ENCODE measurements around the gene MOSPD2.

The MOSPD2 gene

DNA sequence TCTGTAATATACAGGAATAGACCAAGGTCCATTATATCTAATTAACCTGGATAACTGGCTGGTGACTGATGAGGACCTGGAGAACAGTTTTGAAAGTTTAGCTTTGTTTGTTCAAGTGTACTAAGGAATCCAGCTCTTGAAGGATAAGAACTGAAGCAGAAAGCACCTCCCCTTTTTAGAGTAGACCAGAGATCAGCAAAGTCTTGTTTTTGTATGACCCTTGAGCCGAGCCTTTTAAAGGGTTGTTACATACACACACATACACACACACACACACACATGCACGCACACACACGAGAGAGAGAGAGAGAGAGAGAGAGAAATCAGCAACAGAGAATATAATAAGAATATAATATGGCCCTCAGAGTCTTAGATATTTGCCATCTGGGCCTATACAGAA lies 13.0 kb downstream of the MOSPD2 start:
- TF ChIP-seq, protein P1, sequence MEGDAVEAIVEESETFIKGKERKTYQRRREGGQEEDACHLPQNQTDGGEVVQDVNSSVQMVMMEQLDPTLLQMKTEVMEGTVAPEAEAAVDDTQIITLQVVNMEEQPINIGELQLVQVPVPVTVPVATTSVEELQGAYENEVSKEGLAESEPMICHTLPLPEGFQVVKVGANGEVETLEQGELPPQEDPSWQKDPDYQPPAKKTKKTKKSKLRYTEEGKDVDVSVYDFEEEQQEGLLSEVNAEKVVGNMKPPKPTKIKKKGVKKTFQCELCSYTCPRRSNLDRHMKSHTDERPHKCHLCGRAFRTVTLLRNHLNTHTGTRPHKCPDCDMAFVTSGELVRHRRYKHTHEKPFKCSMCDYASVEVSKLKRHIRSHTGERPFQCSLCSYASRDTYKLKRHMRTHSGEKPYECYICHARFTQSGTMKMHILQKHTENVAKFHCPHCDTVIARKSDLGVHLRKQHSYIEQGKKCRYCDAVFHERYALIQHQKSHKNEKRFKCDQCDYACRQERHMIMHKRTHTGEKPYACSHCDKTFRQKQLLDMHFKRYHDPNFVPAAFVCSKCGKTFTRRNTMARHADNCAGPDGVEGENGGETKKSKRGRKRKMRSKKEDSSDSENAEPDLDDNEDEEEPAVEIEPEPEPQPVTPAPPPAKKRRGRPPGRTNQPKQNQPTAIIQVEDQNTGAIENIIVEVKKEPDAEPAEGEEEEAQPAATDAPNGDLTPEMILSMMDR (IDR thresholded peaks at IDR 0.05), result no peak
- no peaks in the 10 kb centered on the region for H3K36me3 ChIP-seq
- no peaks in the 10 kb centered on the region for H3K4me1 ChIP-seq (ENCODE audit: control insufficient read depth in 1 of 2, insufficient read depth in 1 of 2, low read depth in 1 of 2, low read length in 1 of 2)
- H3K4me3 ChIP-seq (ENCODE audit: low read depth in 1 of 2, low read length in 1 of 2), result no peak overlapping the region
- H3K27me3 ChIP-seq, result no peaks in the 10 kb centered on the region
- no peaks in the 10 kb centered on the region for H3K9me3 ChIP-seq
- peak overlapping the region; percentile 29 for H3K27ac ChIP-seq

DNA sequence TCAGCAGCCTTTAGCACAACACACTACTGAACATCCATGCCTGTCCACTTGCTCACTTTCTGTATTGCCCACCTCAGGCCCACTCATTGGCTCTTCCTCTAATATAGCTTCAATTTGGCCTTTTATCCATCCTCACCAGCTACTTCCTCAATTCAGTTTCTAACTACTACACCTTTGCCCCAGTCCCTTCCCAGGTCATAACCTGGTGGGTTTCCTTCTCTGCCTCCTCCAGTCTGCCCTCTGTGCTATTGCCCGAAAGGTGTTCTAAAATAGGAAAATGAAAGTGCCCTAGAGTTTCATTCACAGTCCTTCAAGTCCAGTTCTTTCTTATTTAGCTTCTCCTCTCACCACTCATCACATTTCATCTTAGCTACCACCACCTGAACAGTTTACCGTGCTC lies 23.1 kb downstream of the MOSPD2 start:
- Histone ChIP-seq H3K4me1 (ENCODE audit: control insufficient read depth in 1 of 2, insufficient read depth in 1 of 2, low read depth in 1 of 2, low read length in 1 of 2) (peaks cover 10 to 11% of the 10 kb centered on the region in 2 experiments), H3K4me3 (ENCODE audit: low read depth in 1 of 2, low read length in 1 of 2) (no peak overlapping the region)
- TF ChIP-seq, protein P1 (IDR thresholded peaks at IDR 0.05), result no peak

DNA sequence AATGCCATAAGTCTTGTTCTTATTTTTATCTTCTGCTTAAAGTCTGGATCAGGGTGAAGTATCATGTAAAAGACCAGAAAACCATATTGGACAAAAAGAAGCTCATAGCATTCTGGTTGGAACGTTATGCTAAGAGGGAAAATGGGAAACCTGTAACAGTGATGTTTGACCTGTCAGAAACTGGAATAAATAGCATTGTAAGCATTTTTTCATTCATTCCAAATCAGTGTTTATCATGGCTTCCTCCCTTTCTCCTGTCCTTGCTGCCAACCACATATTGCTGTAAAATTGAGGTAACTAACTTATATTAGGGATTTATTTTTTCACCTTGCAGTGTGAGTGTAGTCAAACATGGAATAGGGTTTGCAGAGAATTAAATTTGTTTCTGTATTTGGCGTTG lies 23.8 kb downstream of the MOSPD2 start:
- Histone ChIP-seq H3K9me3 (no peaks in the 10 kb centered on the region), H3K27me3 (no peaks in the 10 kb centered on the region), H3K4me3 (ENCODE audit: low read depth in 1 of 2, low read length in 1 of 2) (no peak overlapping the region), H3K36me3 (peaks cover 24% of the 10 kb centered on the region), H3K4me1 (ENCODE audit: control insufficient read depth in 1 of 2, insufficient read depth in 1 of 2, low read depth in 1 of 2, low read length in 1 of 2) (peaks cover 12 to 13% of the 10 kb centered on the region in 2 experiments), H3K27ac (peak overlapping the region; percentile 47)
- TF ChIP-seq, protein P1 (IDR thresholded peaks at IDR 0.05), result no peak

More for the DNA sequence above, 23.1 kb downstream of the MOSPD2 start:
- H3K9me3 ChIP-seq, result no peaks in the 10 kb centered on the region
- no peaks in the 10 kb centered on the region for H3K27me3 ChIP-seq
- peaks cover 24% of the 10 kb centered on the region for H3K36me3 ChIP-seq
- H3K27ac ChIP-seq, result peak overlapping the region; percentile 35

DNA sequence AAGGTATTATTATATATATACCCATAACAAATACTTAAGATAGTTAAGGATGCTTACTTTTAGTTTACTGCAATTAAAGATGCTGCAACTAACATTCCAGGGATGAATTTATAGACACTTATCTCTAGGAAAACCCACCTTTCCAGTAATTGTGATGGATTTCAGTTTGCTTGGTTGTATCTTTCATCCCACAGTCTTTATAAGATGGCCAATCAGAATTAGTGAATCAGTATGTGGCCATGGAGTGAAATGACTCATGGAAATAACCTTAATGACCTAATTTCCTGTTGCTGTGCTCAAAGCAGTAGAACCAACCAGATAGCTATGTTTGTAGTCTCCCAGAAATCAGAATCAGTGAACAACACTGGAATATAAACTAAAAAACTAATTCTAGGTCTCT lies 26.4 kb downstream of the MOSPD2 start:
- H3K27ac ChIP-seq, result peak overlapping the region; percentile 89
- peaks cover 19% of the 10 kb centered on the region for H3K36me3 ChIP-seq

DNA sequence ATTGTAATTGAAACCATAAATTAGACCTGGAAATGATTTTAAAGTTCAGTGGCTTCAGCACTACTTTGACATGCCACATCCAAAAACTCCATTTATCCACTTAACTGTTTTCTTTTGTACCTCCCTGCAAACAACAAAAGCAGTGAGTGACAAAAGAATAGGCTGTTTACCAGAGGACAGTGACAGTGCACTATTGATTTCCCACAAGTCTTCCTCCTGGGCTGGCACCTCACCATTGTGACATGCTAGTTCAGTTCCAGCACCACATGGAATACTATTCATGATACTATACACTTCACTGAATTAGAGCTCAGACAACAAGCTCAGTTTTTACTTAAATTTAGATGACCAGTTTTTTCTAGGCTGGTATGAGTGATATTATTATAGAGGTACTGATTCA lies 29.3 kb downstream of the MOSPD2 start:
- TF ChIP-seq, protein P1 (IDR thresholded peaks at IDR 0.05), result no peak
- Histone ChIP-seq H3K4me3 (ENCODE audit: low read depth in 1 of 2, low read length in 1 of 2) (peak overlapping the region in 1 of 2 experiments; percentile 24), H3K9me3 (no peaks in the 10 kb centered on the region), H3K36me3 (peaks cover 9% of the 10 kb centered on the region), H3K4me1 (ENCODE audit: control insufficient read depth in 1 of 2, insufficient read depth in 1 of 2, low read depth in 1 of 2, low read length in 1 of 2) (peaks cover 30 to 31% of the 10 kb centered on the region in 2 experiments), H3K27me3 (no peaks in the 10 kb centered on the region), H3K27ac (peak overlapping the region; percentile 89)

More for the DNA sequence above, 26.4 kb downstream of the MOSPD2 start:
- H3K4me1 ChIP-seq (ENCODE audit: control insufficient read depth in 1 of 2, insufficient read depth in 1 of 2, low read depth in 1 of 2, low read length in 1 of 2), result peaks cover 30 to 31% of the 10 kb centered on the region in 2 experiments
- no peaks in the 10 kb centered on the region for H3K27me3 ChIP-seq
- H3K9me3 ChIP-seq, result no peaks in the 10 kb centered on the region
- no peak overlapping the region for H3K4me3 ChIP-seq (ENCODE audit: low read depth in 1 of 2, low read length in 1 of 2)
- TF ChIP-seq, protein P1 (IDR thresholded peaks at IDR 0.05), result no peak

DNA sequence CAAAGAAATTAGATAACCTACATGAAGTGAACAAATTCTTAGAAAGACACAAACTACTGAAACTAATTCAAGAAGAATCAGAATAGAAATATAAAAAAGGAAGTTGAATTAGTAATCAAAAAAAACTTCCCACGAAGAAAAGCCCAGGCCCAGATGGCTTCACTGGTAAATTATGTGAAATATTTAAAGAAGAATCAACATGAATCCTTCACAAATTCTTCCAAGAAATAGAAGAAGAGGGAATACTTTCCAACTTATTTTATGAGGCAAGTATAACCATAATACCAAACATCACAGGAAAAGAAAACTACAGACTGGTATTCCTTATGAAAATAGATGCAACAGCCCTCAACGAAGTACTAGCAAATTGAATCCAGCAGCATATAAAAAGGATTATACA lies 30.7 kb downstream of the MOSPD2 start:
- H3K4me1 ChIP-seq (ENCODE audit: control insufficient read depth in 1 of 2, insufficient read depth in 1 of 2, low read depth in 1 of 2, low read length in 1 of 2), result peaks cover 30 to 31% of the 10 kb centered on the region in 2 experiments
- H3K4me3 ChIP-seq (ENCODE audit: low read depth in 1 of 2, low read length in 1 of 2), result no peak overlapping the region

More for the DNA sequence above, 30.7 kb downstream of the MOSPD2 start:
- peak overlapping the region; percentile 89 for H3K27ac ChIP-seq
- H3K9me3 ChIP-seq, result no peaks in the 10 kb centered on the region
- TF ChIP-seq, protein P1 (IDR thresholded peaks at IDR 0.05), result no peak
- peaks cover 5% of the 10 kb centered on the region for H3K36me3 ChIP-seq
- H3K27me3 ChIP-seq, result no peaks in the 10 kb centered on the region

Data from neutrophil (primary cell).